Upper lobe of left lung (tissue), 6 donors: Measurements from ENCODE around the gene IDI1. TPM values are rescaled to one million over a fixed set of nuclear protein-coding genes. Genes with fewer than 3 reads are reported as not detected.
A peak's percentile ranks its signal among the peaks of the same experiment; 100 is the strongest.

ENCODE experiments used
- ATAC-seq, 2 donors: fragments of 200-7000 bp; cut with Tn5 transposase; one replicate each; pipeline ENCODE4 v1.9.1; 2022; ENCODE audit warnings: mild to moderate bottlenecking in 2 of 2, moderate library complexity in 2 of 2; ENCODE audit not compliant: low FRiP score in 2 of 2
- DNase-seq, 2 donors: peaks; one replicate each; pipeline ENCODE4 v3.0.0-alpha.2; 2019 to 2020
- H3K27ac ChIP-seq, 4 donors: fragments of 200-600 bp; sonication (generic); one replicate each; pipeline ENCODE4 v1.5.1; 2016 to 2019
- H3K27me3 ChIP-seq, 4 donors: fragments of 200-600 bp; sonication (generic); one replicate each; pipeline ENCODE4 v1.5.1; 2017 to 2019
- H3K36me3 ChIP-seq, 4 donors: fragments of 200-600 bp; sonication (generic); one replicate each; pipeline ENCODE4 v1.5.1; 2016 to 2019
- H3K4me1 ChIP-seq, 4 donors: fragments of 200-600 bp; sonication (generic); one replicate each; pipeline ENCODE4 v1.5.1; 2018 to 2019
- H3K4me3 ChIP-seq, 4 donors: fragments of 200-600 bp; sonication (generic); one replicate each; pipeline ENCODE4 v1.5.1; 2017 to 2019; ENCODE audit warnings: mild to moderate bottlenecking in 2 of 4, moderate library complexity in 1 of 4
- H3K9me3 ChIP-seq, 4 donors: fragments of 200-600 bp; sonication (generic); one replicate each; pipeline ENCODE4 v1.5.1; 2018 to 2019
- EP300 ChIP-seq, 4 donors: sonication (generic); formaldehyde crosslinking; IDR thresholded peaks; one replicate each; pipeline ENCODE4 v1.5.1; 2017; ENCODE audit warnings: antibody characterized with exemption in 4 of 4, control low read depth in 2 of 4
- POLR2A ChIP-seq, 4 donors: fragments of 450-650 bp; IDR thresholded peaks; one replicate each; pipeline ENCODE4 v1.5.1; 2016 to 2017; ENCODE audit warnings: antibody characterized with exemption in 4 of 4, mild to moderate bottlenecking in 2 of 4
- POLR2AphosphoS5 ChIP-seq, 2 donors: sonication (generic); formaldehyde crosslinking; IDR thresholded peaks; one replicate each; pipeline ENCODE4 v1.5.1; 2017; ENCODE audit warnings: antibody characterized with exemption in 2 of 2
- WGBS, 2 donors: methylation state at CpG; one replicate each; pipeline ENCODE4 v1.1.5; 2017 to 2018; 5-methylcytosine and 5-hydroxymethylcytosine counted together
- total RNA-seq, 6 donors: library from RNA; depleted of rRNA in 4 of 6; stranded (reverse); fragments of >200 nt in 4 of 6; gene quantifications; one replicate each; pipeline versions ENCODE4 v1.1.0 to v1.2.1, GENCODE V29; 2016 to 2021
- TF ChIP-seq, protein P1 (sequence below), 6 experiments: fragments of 450-650 bp in 4 of 6; fragments of 200-600 bp in 2 of 6; sonication (generic) in 2 of 6; IDR thresholded peaks; one replicate each; pipeline ENCODE4 v1.5.1; 2016 to 2019; ENCODE audit warnings: antibody characterized with exemption in 6 of 6
- donor health status: DM: no; HTN: no; CAD: no; lungs with moderate emphysema.
- donor health status: DM: no; HTN: yes; CAD: no; lungs with severe emphysema.

The IDI1 gene
- total RNA-seq, 6 donors from 2014 or later: 35.6 to 100 (median 79.1) TPM

DNA sequence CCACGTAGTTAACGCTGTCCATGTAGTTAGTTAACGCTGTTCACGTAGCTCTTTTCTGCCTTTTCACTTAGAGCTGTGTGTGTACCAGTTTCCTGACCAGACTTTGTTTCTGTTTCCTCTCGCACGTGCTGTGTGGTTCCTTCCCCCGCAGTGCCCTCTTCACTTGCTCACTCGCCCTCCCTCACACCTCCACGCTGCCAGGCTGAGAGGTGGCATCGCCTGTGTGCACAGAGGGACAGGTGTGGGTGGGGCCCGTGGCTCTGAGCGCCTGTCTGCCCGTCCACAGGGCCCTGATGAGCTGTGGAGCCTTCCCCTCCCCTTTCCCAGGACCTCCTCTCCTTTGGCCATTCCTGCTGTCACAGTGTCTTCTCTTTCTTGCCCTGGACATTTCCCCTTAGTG lies 37.9 kb upstream of the IDI1 start:
- Histone ChIP-seq H3K27ac (no peak overlapping the region), H3K36me3 (peaks cover 41 to 97% (median 76%) of the 10 kb centered on the region in 4 donors), H3K9me3 (no peaks in the 10 kb centered on the region), H3K27me3 (no peaks in the 10 kb centered on the region), H3K4me3 (no peak overlapping the region), H3K4me1 (no peaks in the 10 kb centered on the region)
- ATAC-seq (no peak), DNase-seq (peak in 1 of 2 donors; percentile 24)
- TF ChIP-seq POLR2AphosphoS5 (IDR thresholded peaks at IDR 0.05): no peak
- 86 to 88% methylated on average over 13 of the region's 13 CpGs for WGBS, 2 donors

DNA sequence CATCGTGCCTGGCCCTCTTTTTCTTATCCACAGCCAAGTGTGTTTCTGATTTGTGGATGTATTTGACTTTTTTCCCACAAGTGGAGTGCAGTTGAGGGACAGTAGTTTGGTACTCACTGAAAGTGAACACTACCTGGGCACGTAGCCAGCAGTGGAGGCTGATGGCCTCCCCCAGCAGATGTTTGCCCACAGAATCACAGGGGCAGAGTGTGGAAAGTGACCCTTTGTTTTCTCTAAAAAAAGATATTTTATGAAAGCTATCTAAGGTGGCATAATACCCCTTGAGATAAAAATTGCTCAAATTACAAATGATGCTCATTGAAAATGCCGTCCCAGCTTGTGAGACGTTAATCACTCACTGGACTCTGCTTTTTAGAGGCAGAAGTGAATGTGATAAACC lies 36.3 kb upstream of the IDI1 start:
- ATAC-seq (no peak), DNase-seq (no peak)
- no peaks in the 10 kb centered on the region for H3K4me1 ChIP-seq
- H3K27ac ChIP-seq: no peak overlapping the region
- H3K36me3 ChIP-seq: peaks cover 34 to 98% (median 69%) of the 10 kb centered on the region in 4 donors
- TF ChIP-seq POLR2AphosphoS5 (IDR thresholded peaks at IDR 0.05) (no peak), POLR2A (IDR thresholded peaks at IDR 0.05) (no peak), EP300 (IDR thresholded peaks at IDR 0.05) (no peak)
- TF ChIP-seq, protein P1, sequence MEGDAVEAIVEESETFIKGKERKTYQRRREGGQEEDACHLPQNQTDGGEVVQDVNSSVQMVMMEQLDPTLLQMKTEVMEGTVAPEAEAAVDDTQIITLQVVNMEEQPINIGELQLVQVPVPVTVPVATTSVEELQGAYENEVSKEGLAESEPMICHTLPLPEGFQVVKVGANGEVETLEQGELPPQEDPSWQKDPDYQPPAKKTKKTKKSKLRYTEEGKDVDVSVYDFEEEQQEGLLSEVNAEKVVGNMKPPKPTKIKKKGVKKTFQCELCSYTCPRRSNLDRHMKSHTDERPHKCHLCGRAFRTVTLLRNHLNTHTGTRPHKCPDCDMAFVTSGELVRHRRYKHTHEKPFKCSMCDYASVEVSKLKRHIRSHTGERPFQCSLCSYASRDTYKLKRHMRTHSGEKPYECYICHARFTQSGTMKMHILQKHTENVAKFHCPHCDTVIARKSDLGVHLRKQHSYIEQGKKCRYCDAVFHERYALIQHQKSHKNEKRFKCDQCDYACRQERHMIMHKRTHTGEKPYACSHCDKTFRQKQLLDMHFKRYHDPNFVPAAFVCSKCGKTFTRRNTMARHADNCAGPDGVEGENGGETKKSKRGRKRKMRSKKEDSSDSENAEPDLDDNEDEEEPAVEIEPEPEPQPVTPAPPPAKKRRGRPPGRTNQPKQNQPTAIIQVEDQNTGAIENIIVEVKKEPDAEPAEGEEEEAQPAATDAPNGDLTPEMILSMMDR (IDR thresholded peaks at IDR 0.05): no peak
- WGBS, 2 donors: 92 to 93% methylated on average over 4 of the region's 4 CpGs
- H3K9me3 ChIP-seq: no peaks in the 10 kb centered on the region
- no peak overlapping the region for H3K4me3 ChIP-seq
- H3K27me3 ChIP-seq: no peaks in the 10 kb centered on the region

DNA sequence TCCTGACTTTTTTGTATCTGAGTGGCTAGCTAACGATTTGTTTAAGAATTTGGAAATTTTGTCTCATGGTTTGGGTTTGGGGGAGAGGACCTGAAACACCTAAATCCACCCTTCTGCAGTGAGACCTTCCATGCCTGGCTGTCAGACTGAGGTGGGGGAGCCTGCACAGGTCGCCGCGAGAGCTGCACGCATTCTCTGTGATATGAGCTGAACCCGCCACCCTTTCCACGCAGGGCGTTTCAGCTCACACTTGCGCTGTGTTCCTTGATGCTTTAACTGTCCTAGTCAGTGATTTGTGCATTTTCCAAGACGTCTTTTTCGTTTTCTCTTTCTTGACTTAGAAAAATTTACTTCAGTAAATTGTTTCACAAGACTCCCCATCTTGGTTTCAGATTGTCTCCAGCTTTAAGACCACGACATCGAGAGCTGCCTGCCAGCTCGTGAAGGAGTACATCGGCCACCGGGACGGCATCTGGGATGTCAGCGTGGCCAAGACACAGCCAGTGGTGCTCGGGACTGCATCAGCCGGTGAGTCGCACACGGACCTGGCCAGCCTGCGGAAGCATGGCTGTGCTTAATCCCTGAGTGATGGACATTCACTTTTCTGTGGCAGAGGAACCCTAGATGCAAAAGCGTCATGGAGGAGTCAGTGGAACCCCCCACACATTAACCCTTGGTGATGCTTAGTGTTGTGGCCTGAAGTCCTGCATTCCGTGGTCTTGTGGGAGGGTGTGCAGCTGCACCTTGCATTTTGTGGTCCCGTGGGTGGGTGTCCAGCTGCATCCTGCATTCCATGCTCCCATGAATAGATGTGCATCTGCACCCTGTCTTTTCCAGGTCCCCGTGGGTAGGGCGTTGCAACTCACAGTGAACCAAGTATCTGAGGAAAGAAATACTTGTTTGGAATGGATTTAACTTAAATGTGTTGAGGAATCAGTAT lies 35.4 kb upstream of the IDI1 start:
- ATAC-seq (no peak), DNase-seq (peak in 1 of 2 donors; percentile 39)
- H3K27me3 ChIP-seq: no peaks in the 10 kb centered on the region
- no peak overlapping the region for H3K4me3 ChIP-seq
- no peaks in the 10 kb centered on the region for H3K9me3 ChIP-seq
- TF ChIP-seq EP300 (IDR thresholded peaks at IDR 0.05): no peak
- no peak overlapping the region for H3K27ac ChIP-seq
- 93 to 94% methylated on average over 23 to 28 of the region's 28 CpGs for WGBS, 2 donors
- peaks cover 40 to 98% (median 69%) of the 10 kb centered on the region in 4 donors for H3K36me3 ChIP-seq
- H3K4me1 ChIP-seq: no peaks in the 10 kb centered on the region

DNA sequence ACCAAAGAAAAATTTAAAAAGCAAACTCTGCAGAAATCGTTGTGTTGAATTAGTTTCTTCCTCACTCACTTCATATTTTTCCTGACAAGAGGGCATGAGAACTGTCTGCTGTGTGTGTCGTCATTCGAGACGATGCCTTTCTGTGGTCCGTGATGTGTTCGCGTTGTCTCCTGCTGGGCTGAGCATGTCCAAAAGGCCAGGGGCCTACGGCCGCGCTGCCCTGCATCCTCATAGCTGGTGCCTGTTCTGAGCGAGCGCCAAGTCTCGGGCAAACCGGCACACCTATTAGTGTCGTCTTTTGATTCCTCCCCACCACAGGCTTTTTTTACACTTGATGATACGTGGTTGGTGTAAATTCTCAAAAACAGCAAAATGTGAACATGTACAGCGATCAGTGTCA lies 34.7 kb upstream of the IDI1 start:
- 91 to 93% methylated on average over 17 of the region's 17 CpGs for WGBS, 2 donors
- Histone ChIP-seq H3K36me3 (peaks cover 35 to 98% (median 68%) of the 10 kb centered on the region in 4 donors), H3K27me3 (no peaks in the 10 kb centered on the region), H3K9me3 (no peaks in the 10 kb centered on the region), H3K4me1 (no peaks in the 10 kb centered on the region), H3K4me3 (no peak overlapping the region), H3K27ac (no peak overlapping the region)
- TF ChIP-seq EP300 (IDR thresholded peaks at IDR 0.05) (no peak), POLR2AphosphoS5 (IDR thresholded peaks at IDR 0.05) (no peak), POLR2A (IDR thresholded peaks at IDR 0.05) (no peak)
- TF ChIP-seq, protein P1 (IDR thresholded peaks at IDR 0.05): no peak
- no peak for ATAC-seq
- DNase-seq: peak in 1 of 2 donors; percentile 69

DNA sequence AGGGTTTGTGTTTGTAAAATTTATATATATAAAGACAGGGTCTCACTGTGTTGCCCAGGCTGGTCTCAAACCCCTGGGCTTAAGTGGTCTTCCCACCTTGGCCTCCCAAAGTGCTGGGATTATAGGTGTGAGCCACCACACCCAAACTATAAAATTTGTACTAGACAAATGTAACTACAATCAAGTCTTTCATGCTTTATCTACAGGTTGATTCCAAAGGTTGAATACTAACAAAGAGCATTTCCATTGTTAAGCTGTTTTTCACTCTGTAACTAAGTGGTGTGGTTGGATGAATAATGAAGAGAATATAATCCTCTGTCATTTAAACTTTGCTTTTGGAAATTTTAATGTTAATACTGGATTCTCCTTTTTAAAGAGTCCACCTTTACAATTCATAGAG lies 29.7 kb upstream of the IDI1 start:
- no peak overlapping the region for H3K27ac ChIP-seq
- H3K4me1 ChIP-seq: no peaks in the 10 kb centered on the region
- DNase-seq (no peak), ATAC-seq (no peak)
- H3K27me3 ChIP-seq: no peaks in the 10 kb centered on the region
- H3K4me3 ChIP-seq: no peak overlapping the region
- peaks cover 9 to 76% (median 38%) of the 10 kb centered on the region in 4 donors for H3K36me3 ChIP-seq
- H3K9me3 ChIP-seq: no peaks in the 10 kb centered on the region
- TF ChIP-seq, protein P1 (IDR thresholded peaks at IDR 0.05): no peak
- TF ChIP-seq POLR2AphosphoS5 (IDR thresholded peaks at IDR 0.05) (no peak), POLR2A (IDR thresholded peaks at IDR 0.05) (no peak), EP300 (IDR thresholded peaks at IDR 0.05) (no peak)
